Mucosa of stomach (tissue), 1 donor: ENCODE results near the gene MASP2.
"Not testable (repeated sequence)": the region's sequence is repeated elsewhere in the genome, so short reads cannot be mapped to it uniquely, and the experiment has no call there.

Experiments
- H3K27me3 ChIP-seq: one replicate; pipeline ENCODE4 v1.7.0; 2013; ENCODE audit warnings: mild to moderate bottlenecking, low read length; ENCODE audit not compliant: control insufficient read depth, insufficient read depth
- H3K36me3 ChIP-seq: one replicate; pipeline ENCODE4 v1.7.0; 2013; ENCODE audit warnings: low read length; ENCODE audit not compliant: control insufficient read depth, insufficient read depth
- H3K4me1 ChIP-seq: one replicate; pipeline ENCODE4 v1.7.0; 2013; ENCODE audit warnings: mild to moderate bottlenecking, low read length; ENCODE audit not compliant: control insufficient read depth, insufficient read depth
- H3K4me3 ChIP-seq: one replicate; pipeline ENCODE4 v1.7.0; 2013; ENCODE audit warnings: low read length
- H3K9ac ChIP-seq: one replicate; pipeline ENCODE4 v1.7.0; 2013; ENCODE audit warnings: mild to moderate bottlenecking, low read length, moderate library complexity
- H3K9me3 ChIP-seq: one replicate; pipeline ENCODE4 v1.7.0; 2013; ENCODE audit warnings: mild to moderate bottlenecking, low read length, moderate library complexity; ENCODE audit not compliant: control insufficient read depth
- donor health status: Pancreatic carcinoma.

MASP2 gene

DNA sequence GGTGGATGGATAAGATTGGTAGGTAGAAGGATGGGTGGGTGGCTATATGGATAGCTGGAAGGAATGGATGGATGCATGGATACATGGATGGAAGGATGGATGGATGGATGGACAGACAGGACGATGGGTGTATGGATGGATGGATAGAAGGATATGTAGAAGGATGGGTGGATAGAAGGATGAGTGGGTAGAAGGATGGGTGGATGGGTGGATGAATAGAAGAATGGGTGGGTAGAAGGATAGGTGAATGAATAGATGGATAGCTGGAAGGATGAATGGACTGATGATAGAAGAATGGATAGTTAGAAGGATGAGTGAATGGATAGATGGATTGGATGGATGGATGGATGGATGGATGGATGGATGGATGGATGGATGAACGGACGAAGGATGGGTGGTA is 5.0 kb downstream of the MASP2 start:
- no peak overlapping the region for H3K9ac ChIP-seq
- no peaks in the 10 kb centered on the region for H3K4me1 ChIP-seq
- peaks cover 10% of the 10 kb centered on the region for H3K27me3 ChIP-seq
- no peaks in the 10 kb centered on the region for H3K9me3 ChIP-seq
- no peaks in the 10 kb centered on the region for H3K36me3 ChIP-seq
- H3K4me3 ChIP-seq, result no peak overlapping the region

DNA sequence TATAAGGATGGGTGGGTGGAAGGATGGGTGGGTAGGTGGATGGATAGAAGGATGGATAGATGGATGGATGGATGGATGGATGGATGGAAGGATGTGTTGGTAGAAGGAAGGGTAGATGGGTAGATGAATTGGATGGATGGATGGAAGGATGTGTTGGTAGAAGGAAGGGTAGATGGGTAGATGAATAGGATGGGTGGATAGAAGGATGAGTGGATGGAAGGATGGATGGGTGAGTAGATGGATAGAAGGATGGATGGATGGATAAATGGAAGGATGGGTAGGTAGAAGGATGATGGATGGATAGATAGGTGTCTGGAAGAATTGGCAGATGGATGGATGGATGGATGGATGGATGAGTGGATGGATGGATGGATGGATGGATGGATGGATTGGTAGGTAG is 6.0 kb downstream of the MASP2 start:
- Histone ChIP-seq H3K4me3 (no peak overlapping the region), H3K9ac (no peak overlapping the region), H3K9me3 (no peaks in the 10 kb centered on the region)

DNA sequence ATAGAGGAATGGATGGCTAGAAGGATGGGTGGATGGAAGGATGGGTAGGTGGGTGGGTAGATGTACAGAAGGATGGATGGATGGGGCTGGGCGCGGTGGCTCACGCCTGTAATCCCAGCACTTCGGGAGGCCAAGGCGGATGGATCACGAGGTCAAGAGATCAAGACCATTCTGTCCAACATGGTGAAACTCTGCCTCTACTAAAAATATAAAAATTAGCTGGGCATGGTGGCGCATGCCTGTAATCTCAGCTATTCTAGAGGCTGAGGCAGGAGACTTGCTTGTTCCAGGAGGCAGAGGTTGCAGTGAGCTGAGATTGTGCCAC is 7.0 kb downstream of the MASP2 start:
- not testable (repeated sequence) for H3K9ac ChIP-seq, H3K4me1 ChIP-seq, H3K4me3 ChIP-seq, H3K36me3 ChIP-seq, H3K27me3 ChIP-seq, H3K9me3 ChIP-seq

More for the DNA sequence above, 6.0 kb downstream of the MASP2 start:
- H3K4me1 ChIP-seq, result no peaks in the 10 kb centered on the region
- H3K27me3 ChIP-seq, result peaks cover 10% of the 10 kb centered on the region
- no peaks in the 10 kb centered on the region for H3K36me3 ChIP-seq

DNA sequence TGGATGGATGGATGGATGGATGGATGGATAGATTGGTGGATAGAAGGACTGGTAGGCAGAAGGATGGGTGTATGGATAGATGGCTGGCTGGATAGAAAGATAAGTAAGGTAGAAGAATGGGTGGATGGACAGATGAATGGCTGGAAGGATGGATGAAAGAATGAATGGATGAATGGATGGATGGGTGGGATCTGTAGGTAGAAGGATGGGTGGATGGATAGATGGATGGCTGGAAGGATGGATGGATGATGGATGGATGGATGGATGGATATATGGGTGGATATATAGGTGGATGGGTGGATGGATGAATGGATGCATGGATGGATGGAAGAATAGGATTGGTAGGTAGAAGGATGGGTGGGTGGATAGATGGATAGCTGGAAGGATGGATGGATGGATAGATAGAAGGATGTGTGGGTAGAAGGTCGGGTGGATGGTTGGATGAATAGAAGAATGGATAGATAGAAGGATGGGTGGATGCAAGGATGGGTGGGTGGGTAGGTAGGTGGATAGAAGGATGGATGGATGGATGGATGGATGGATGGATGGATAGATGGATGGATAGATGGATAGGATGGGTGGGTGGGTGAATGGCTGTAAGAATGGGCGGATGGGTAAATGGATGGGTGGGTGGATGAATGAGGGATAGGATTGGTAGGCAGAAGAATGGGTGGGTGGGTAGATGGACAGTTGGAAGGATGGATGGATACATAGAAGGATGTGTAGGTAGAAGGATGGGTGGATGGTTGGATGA is 7.5 kb downstream of the MASP2 start:
- no peak overlapping the region for H3K4me3 ChIP-seq
- H3K4me1 ChIP-seq, result no peaks in the 10 kb centered on the region
- H3K36me3 ChIP-seq, result no peaks in the 10 kb centered on the region
- H3K9ac ChIP-seq, result no peak overlapping the region
- H3K9me3 ChIP-seq, result no peaks in the 10 kb centered on the region
- H3K27me3 ChIP-seq, result peaks cover 10% of the 10 kb centered on the region

DNA sequence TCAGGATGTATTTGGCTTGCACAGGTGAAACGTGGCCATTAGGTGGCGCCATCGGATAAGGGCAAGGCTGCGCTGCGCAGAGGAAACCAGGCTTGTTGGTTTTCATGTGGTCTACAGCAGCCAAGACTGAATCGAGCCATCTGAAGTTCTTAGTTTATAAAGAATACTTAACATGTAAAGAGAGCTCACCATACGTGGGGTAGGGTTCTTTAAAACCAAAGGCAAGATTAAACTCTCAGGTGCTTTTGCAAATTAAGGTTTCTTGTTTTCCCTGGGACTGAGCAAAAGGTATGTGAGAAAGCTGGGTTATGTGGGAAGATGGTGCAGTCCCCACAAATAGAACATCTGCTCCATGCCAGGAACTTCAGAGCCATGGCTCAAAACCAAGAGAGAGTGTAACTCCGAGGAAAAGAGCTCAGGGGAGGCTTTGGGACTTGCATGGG is 9.3 kb downstream of the MASP2 start:
- H3K9me3 ChIP-seq, result no peaks in the 10 kb centered on the region
- H3K9ac ChIP-seq, result no peak overlapping the region
- H3K4me1 ChIP-seq, result no peaks in the 10 kb centered on the region
- H3K27me3 ChIP-seq, result peaks cover 10% of the 10 kb centered on the region
- no peaks in the 10 kb centered on the region for H3K36me3 ChIP-seq
- no peak overlapping the region for H3K4me3 ChIP-seq

DNA sequence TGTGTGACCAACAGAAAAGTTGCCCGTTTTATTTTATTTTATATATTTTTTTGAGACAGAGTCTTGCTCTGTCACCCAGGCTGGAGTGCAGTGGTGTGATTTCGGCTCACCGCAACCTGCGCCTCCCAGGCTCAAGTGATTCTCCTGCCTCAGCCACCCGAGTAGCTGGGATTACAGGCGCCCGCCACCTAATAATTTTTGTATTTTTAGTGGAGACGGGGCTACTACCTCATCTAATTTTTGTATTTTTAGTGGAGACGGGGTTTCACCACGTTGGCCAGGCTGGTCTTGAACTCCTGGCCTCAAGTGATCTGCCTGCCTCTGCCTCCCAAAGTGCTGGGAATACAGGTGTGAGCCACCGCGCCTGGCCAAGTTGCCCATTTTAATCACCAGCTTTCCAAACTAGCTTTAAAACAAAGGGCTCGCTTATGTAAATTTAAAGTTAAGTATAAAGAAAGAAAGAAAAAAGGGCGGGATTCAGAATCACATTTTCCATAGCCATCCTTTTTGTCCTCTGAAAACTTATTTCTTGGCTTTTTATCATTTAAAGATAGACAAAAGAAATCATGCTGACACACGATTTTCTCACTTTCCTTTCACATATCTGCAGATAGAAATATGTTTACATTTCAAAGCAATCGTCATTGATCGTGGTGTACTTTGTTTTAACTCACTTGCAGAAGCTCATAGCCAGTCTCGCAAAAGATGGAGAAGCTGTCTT is 9.9 kb downstream of the MASP2 start:
- H3K4me3 ChIP-seq, H3K27me3 ChIP-seq, H3K36me3 ChIP-seq, H3K4me1 ChIP-seq, H3K9me3 ChIP-seq, H3K9ac ChIP-seq: not testable (repeated sequence)

DNA sequence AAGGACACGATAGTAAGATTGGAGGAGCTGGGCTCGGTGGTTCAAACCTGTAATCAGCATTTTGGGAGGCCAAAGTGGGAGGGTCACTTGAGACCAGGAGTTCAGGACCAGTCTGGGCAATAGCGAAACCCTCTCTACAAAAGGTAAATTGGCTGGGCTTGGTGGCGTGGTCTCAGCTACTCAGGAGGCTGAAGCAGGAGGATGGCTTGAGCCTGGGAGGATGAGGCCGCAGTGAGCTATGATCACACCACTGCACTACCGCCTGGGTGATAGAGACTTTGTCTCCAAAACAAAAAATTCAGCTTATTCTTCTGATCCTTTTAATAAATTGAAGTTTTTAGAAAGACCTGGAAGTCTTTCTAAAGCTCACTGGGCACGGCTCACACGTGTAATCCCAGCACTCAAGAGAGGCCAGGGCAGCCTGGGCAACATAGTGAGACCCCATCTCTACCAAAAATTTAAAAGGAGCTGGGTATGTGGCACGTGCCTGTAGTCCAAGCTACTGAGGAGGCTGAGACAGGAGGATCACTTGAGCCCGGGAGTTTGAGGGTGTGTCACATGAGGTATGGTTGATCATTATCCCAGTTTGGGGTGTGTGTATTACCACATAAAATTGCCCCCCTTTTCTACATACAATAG is 15.3 kb downstream of the MASP2 start:
- H3K36me3 ChIP-seq, result no peaks in the 10 kb centered on the region
- no peaks in the 10 kb centered on the region for H3K4me1 ChIP-seq
- no peaks in the 10 kb centered on the region for H3K9me3 ChIP-seq
- no peaks in the 10 kb centered on the region for H3K27me3 ChIP-seq
- no peak overlapping the region for H3K4me3 ChIP-seq
- H3K9ac ChIP-seq, result no peak overlapping the region

DNA sequence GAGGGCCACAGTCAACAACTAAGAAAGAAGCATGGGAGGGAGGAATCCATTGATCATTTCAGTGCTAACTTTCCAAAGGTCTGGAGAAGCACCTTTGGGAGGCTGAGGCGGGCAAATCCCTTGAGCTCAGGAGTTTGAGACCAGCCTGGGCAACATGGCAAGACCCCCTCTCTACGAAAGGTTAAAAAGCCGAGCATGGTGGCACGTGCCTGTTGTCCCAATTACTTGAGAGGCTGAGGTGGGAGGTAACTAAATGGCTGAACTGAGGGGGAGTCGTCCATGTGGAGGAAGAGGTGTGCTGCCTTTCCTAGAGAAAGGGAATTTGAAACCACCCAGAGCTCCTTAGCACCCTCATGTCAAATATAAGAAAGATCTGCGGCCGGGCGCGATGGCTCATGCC is 16.2 kb downstream of the MASP2 start:
- H3K27me3 ChIP-seq, result no peaks in the 10 kb centered on the region
- H3K4me1 ChIP-seq, result no peaks in the 10 kb centered on the region
- H3K9ac ChIP-seq, result no peak overlapping the region
- no peaks in the 10 kb centered on the region for H3K9me3 ChIP-seq
- H3K36me3 ChIP-seq, result no peaks in the 10 kb centered on the region
- H3K4me3 ChIP-seq, result no peak overlapping the region

DNA sequence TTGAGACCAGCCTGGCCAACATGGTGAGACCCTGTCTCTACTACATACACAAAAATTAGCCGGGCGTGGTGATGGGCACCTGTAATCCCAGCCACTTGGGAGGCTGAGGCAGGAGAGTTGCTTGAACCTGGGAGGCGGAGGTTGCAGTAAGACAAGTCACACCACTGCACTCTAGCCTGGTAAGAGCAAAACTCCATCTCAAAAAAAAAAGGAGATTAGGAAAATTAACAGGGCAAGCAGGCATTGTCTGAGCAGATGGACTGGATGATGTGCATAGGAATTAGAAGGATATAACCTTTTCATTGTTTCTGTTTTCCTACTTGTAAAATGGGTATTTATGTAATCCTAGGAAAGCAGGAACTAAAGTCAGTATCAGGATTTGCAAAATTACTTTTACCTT is 19.0 kb downstream of the MASP2 start:
- Histone ChIP-seq H3K9ac (no peak overlapping the region), H3K4me1 (no peaks in the 10 kb centered on the region), H3K9me3 (no peaks in the 10 kb centered on the region), H3K36me3 (no peaks in the 10 kb centered on the region), H3K4me3 (no peak overlapping the region), H3K27me3 (no peaks in the 10 kb centered on the region)

DNA sequence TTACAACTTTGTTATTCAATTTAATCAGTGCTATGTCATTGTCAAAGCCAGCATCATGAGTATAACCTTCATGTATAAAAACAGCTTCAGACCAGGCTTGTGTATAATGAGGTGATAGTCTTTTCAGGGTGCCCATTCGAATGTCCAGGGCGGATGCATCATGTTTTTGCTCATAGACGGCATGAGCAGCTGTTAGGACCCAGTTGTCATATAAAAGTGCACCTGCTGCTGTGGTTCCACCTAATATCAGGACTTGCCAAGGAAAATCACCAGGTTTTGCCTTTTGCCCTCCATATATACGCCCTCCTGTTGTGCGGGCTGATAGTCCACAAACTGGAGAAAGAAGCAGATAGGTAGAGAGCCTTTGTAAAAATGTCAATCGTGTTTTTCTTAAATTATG is 19.7 kb downstream of the MASP2 start:
- Histone ChIP-seq H3K36me3 (peaks cover under 1% of the 10 kb centered on the region), H3K27me3 (no peaks in the 10 kb centered on the region), H3K4me1 (no peaks in the 10 kb centered on the region), H3K4me3 (no peak overlapping the region), H3K9ac (no peak overlapping the region), H3K9me3 (no peaks in the 10 kb centered on the region)

DNA sequence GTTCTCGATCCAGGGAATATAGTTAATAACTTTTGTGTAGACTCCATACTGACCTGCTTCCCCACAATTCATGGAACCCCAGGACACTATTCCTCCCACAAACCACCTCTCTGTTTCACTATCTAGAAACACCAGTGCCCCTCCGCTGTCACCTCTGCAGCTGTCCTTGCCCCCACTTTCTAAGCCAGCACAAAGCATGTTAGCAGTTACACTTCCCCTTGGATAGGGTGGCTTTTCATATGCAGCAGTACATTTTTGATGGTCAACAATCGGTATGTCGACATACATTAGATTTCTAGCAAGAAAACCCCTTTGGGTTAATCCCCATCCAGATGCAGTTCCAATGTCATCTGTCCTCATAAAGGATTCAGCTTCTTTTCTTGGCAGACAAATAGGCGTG is 20.1 kb downstream of the MASP2 start:
- Histone ChIP-seq H3K4me1 (no peaks in the 10 kb centered on the region), H3K36me3 (peaks cover 4% of the 10 kb centered on the region), H3K9ac (no peak overlapping the region), H3K9me3 (no peaks in the 10 kb centered on the region), H3K27me3 (no peaks in the 10 kb centered on the region), H3K4me3 (no peak overlapping the region)

DNA sequence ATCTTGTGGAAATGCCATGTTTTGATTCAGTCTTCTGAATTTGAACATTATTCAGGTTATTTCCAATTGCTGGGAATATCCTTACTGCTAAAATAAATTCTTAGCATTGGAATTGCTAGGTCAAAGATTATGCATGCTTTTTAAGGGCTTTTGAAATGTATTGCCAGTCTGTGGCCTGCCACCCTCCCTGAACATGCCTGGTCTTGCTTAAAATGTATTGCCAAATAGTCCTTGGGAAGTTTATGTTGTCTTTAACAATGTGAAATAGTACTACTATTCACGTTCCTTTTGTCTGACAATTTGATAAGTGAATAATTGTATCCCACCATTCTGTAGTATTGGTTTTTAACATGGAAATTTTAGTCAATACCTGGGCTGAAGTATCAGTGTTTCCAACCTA is 21.0 kb downstream of the MASP2 start:
- Histone ChIP-seq H3K4me3 (no peak overlapping the region), H3K9ac (no peak overlapping the region), H3K27me3 (no peaks in the 10 kb centered on the region), H3K9me3 (no peaks in the 10 kb centered on the region), H3K36me3 (peaks cover 4% of the 10 kb centered on the region), H3K4me1 (no peaks in the 10 kb centered on the region)
